ENCODE results near the gene CCR9.

DNA sequence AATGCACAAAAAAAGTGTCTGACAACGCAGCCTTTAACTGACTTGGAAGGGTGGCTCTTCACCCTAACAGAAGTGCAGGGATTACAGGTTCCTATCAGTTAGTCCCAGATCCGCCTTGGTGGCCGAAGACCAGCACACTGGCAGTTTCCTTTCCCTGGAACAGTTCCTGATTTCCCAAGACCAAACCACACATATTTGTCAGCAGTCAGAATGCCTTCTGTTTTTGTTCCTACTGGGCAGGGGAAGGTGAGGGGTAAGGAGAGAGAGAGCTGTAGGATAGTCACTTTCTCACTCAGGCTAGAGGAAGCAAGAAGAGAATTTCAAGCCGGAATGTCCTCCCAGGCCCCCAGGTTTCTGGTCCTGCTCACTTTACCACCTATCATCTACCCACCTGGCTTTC is 66.1 kb downstream of the CCR9 start:
- TF ChIP-seq, protein P1, sequence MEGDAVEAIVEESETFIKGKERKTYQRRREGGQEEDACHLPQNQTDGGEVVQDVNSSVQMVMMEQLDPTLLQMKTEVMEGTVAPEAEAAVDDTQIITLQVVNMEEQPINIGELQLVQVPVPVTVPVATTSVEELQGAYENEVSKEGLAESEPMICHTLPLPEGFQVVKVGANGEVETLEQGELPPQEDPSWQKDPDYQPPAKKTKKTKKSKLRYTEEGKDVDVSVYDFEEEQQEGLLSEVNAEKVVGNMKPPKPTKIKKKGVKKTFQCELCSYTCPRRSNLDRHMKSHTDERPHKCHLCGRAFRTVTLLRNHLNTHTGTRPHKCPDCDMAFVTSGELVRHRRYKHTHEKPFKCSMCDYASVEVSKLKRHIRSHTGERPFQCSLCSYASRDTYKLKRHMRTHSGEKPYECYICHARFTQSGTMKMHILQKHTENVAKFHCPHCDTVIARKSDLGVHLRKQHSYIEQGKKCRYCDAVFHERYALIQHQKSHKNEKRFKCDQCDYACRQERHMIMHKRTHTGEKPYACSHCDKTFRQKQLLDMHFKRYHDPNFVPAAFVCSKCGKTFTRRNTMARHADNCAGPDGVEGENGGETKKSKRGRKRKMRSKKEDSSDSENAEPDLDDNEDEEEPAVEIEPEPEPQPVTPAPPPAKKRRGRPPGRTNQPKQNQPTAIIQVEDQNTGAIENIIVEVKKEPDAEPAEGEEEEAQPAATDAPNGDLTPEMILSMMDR (conservative IDR thresholded peaks at IDR 0.05; ENCODE audit: low read depth, low read length): no peak
- no peak for TF ChIP-seq EZH2 (IDR thresholded peaks at IDR 0.05; ENCODE audit: borderline replicate concordance, low read depth, low read length, poor library complexity, severe bottlenecking)

All from A673 (cell line).